Keratinocyte (primary cell): ENCODE results near the gene LDB2.

Source experiments
- CTCF ChIP-seq, 3 experiments: IDR thresholded peaks in 1 of 3; conservative IDR thresholded peaks in 1 of 3; optimal IDR thresholded peaks in 1 of 3; 2 replicates in 2 of 3; 3 replicates in 1 of 3; pipeline versions ENCODE3 to v1.5.1; 2011; ENCODE audit warnings: low read length in 3 of 3, mild to moderate bottlenecking in 3 of 3, moderate library complexity in 2 of 3, control low read depth in 1 of 3, inconsistent platforms in 1 of 3; ENCODE audit not compliant: insufficient read depth in 2 of 3; ENCODE audit errors: extremely low read depth in 1 of 3
- EZH2 ChIP-seq: IDR thresholded peaks from one replicate; pipeline ENCODE4 v1.6.1; 2012; ENCODE audit warnings: inconsistent platforms, mild to moderate bottlenecking, low read length, moderate library complexity

GRCh38 chr4:16581117-16581516, 317.3 kb downstream of the LDB2 start:
- no peak for TF ChIP-seq CTCF (optimal IDR thresholded peaks at IDR 0.05 in 1 of 3, IDR thresholded peaks at IDR 0.05 in 1 of 3, conservative IDR thresholded peaks at IDR 0.05 in 1 of 3; ENCODE audit: extremely low read depth in 1 of 3, insufficient read depth in 2 of 3, low read length in 3 of 3)
- no peak for TF ChIP-seq EZH2
